HCT116 (cell line): Measurements from ENCODE around the gene ENOX1. TPM values are rescaled to one million over a fixed set of nuclear protein-coding genes. Genes with fewer than 3 reads are reported as not detected.

Experiments
- ATAC-seq: fragments of 200-7000 bp; cut with Tn5 transposase; 2 replicates; pipeline ENCODE4 v1.9.1; 2020; ENCODE audit warnings: mild to moderate bottlenecking, moderate library complexity
- BruUV-seq: library from RNA; stranded (reverse); fragments of 400-500 nt; replicated peaks from 2 replicates; lab custom pipeline; 2021; lab: Mats Ljungman, UMichigan
- CTCF ChIA-PET: fragments of 300-600 bp; sonication (Branson Sonifier 250); formaldehyde crosslinking; loops from one replicate; lab custom pipeline; 2021; ENCODE audit warnings: antibody characterized with exemption; lab: Charles Lee
- POLR2A ChIA-PET: fragments of 300-600, 350-600 bp; sonication (Branson Sonifier 250); formaldehyde crosslinking; loops from one replicate; lab custom pipeline; 2021; ENCODE audit warnings: antibody characterized with exemption; lab: Charles Lee
- RAD21 ChIA-PET, 2 experiments: fragments of 300-600 bp; sonication (Branson Sonifier 250); formaldehyde crosslinking; loops; one replicate each; lab custom pipeline; 2023; ENCODE audit warnings: low total read pairs in 2 of 2; ENCODE audit not compliant: uncharacterized antibody in 2 of 2, unreplicated experiment in 2 of 2, low non-redundant PET in 1 of 2; lab: Charles Lee
- DNase-seq: peaks from one replicate; pipeline ENCODE4 v3.0.0-alpha.2; 2010; ENCODE audit warnings: low read depth, low spot score
- H2AFZ ChIP-seq: fragments of 200-600 bp; shearing (Covaris generic), sonication (generic); 2 replicates; pipeline ENCODE4 v1.6.1; 2017; ENCODE audit warnings: low read depth, mixed run types, mixed read lengths, antibody characterized with exemption, low read length; ENCODE audit not compliant: poor library complexity, severe bottlenecking
- H3K27ac ChIP-seq: 2 replicates; pipeline ENCODE4 v1.5.1; 2012; ENCODE audit warnings: low read depth, low read length
- H3K27me3 ChIP-seq: fragments of 200-600 bp; sonication (generic); 2 replicates; pipeline ENCODE4 v1.6.1; 2016; ENCODE audit warnings: mixed run types, low read length, mixed read lengths; ENCODE audit not compliant: insufficient read depth
- H3K36me3 ChIP-seq, 2 experiments: fragments of 200-500 bp in 1 of 2; fragments of 200-600 bp in 1 of 2; sonication (Bioruptor generic) in 1 of 2; sonication (generic) in 1 of 2; 2 replicates each; pipeline versions ENCODE4 v1.5.1 to v1.6.1; 2014 to 2016; ENCODE audit warnings: low read length in 2 of 2, inconsistent platforms in 1 of 2, mixed read lengths in 1 of 2, mixed run types in 1 of 2; ENCODE audit not compliant: insufficient read depth in 2 of 2, control insufficient read depth in 1 of 2
- H3K4me1 ChIP-seq, 2 experiments: fragments of 200-600 bp in 1 of 2; sonication (generic) in 1 of 2; 2 replicates each; pipeline versions ENCODE4 v1.5.1 to v1.6.1; 2012 to 2017; ENCODE audit warnings: low read length in 2 of 2, inconsistent platforms in 1 of 2, mild to moderate bottlenecking in 1 of 2, mixed read lengths in 1 of 2, mixed run types in 1 of 2, moderate library complexity in 1 of 2; ENCODE audit not compliant: insufficient read depth in 2 of 2, control insufficient read depth in 1 of 2
- H3K4me2 ChIP-seq: fragments of 200-600 bp; sonication (generic); 2 replicates; pipeline ENCODE4 v1.6.1; 2017; ENCODE audit warnings: mixed run types, low read length, mixed read lengths
- H3K4me3 ChIP-seq, 2 experiments: fragments of 200-600 bp in 1 of 2; sonication (generic) in 1 of 2; replicated peaks in 1 of 2; 2 replicates each; pipeline ENCODE4 v1.5.1; 2011 to 2016; ENCODE audit warnings: low read length in 2 of 2, control low read depth in 1 of 2, low read depth in 1 of 2, mild to moderate bottlenecking in 1 of 2, mixed read lengths in 1 of 2, mixed run types in 1 of 2
- H3K79me2 ChIP-seq: fragments of 200-600 bp; sonication (generic); 2 replicates; pipeline ENCODE4 v1.6.1; 2017; ENCODE audit warnings: mild to moderate bottlenecking, mixed run types, low read length, moderate library complexity, mixed read lengths; ENCODE audit not compliant: insufficient read depth
- H3K9ac ChIP-seq: fragments of 200-600 bp; sonication (generic); 2 replicates; pipeline ENCODE4 v1.6.1; 2016; ENCODE audit warnings: low read length, mixed read lengths
- H3K9me2 ChIP-seq: fragments of 200-600 bp; sonication (generic), shearing (Covaris generic); 2 replicates; pipeline ENCODE4 v1.6.1; 2017; ENCODE audit warnings: mixed run types, mild to moderate bottlenecking, moderate library complexity; ENCODE audit not compliant: insufficient read depth
- H3K9me3 ChIP-seq, 2 experiments: fragments of 200-500 bp in 1 of 2; fragments of 200-600 bp in 1 of 2; sonication (Bioruptor generic) in 1 of 2; sonication (generic) in 1 of 2; 2 replicates each; pipeline ENCODE4 v1.6.1; 2014 to 2017; ENCODE audit warnings: low read length in 2 of 2, mixed read lengths in 2 of 2, inconsistent platforms in 1 of 2, low read depth in 1 of 2, mild to moderate bottlenecking in 1 of 2, mixed run types in 1 of 2, moderate library complexity in 1 of 2; ENCODE audit not compliant: control insufficient read depth in 1 of 2, insufficient read depth in 1 of 2
- H4K20me1 ChIP-seq: fragments of 200-600 bp; sonication (generic), shearing (Covaris generic); 2 replicates; pipeline ENCODE4 v1.6.1; 2017; ENCODE audit warnings: mixed run types, mild to moderate bottlenecking, moderate library complexity; ENCODE audit not compliant: insufficient read depth
- CBX3 ChIP-seq: IDR thresholded peaks from 2 replicates; pipeline ENCODE4 v1.6.1; 2012; ENCODE audit warnings: low read depth
- EGR1 ChIP-seq: IDR thresholded peaks from 2 replicates; pipeline ENCODE4 v1.6.1; 2012; ENCODE audit warnings: low read depth
- EZH2 ChIP-seq: fragments of 200-600 bp; sonication (generic); IDR thresholded peaks from 2 replicates; pipeline ENCODE4 v1.6.1; 2017; ENCODE audit warnings: antibody characterized with exemption, mixed run types
- EZH2phosphoT487 ChIP-seq: fragments of 200-600 bp; IDR thresholded peaks from 2 replicates; pipeline ENCODE4 v1.6.1; 2018; ENCODE audit warnings: antibody characterized with exemption, borderline replicate concordance
- JUND ChIP-seq: IDR thresholded peaks from 2 replicates; pipeline ENCODE4 v1.6.1; 2012
- POLR2A ChIP-seq: IDR thresholded peaks from 2 replicates; pipeline ENCODE4 v1.7.0; 2011; ENCODE audit warnings: borderline replicate concordance; ENCODE audit not compliant: insufficient read depth, insufficient read length; ENCODE audit errors: extremely low read depth
- YY1 ChIP-seq: IDR thresholded peaks from 2 replicates; pipeline ENCODE4 v1.6.1; 2011; ENCODE audit warnings: low read length, low read depth, moderate library complexity, mild to moderate bottlenecking; ENCODE audit not compliant: insufficient replicate concordance; ENCODE audit errors: extremely low read depth
- intact Hi-C: fragments of 100-400 bp; cut with micrococcal nuclease; formaldehyde crosslinking; loops from 2 replicates; pipeline ENCODE4 v1.10.0; 2022
- total RNA-seq: library from RNA; stranded (reverse); gene quantifications from one replicate; pipeline ENCODE4 v1.2.1, GENCODE V29; 2021; ENCODE audit not compliant: unreplicated experiment
- TF ChIP-seq, protein P1 (sequence below), 3 experiments: fragments of 200-600 bp in 1 of 3; sonication (generic) in 1 of 3; IDR thresholded peaks in 2 of 3; conservative IDR thresholded peaks in 1 of 3; 2 replicates each; pipeline ENCODE4 v1.5.1; 2012 to 2017; ENCODE audit warnings: low read depth in 2 of 3, low read length in 2 of 3, antibody characterized with exemption in 1 of 3, borderline replicate concordance in 1 of 3, control low read depth in 1 of 3, mild to moderate bottlenecking in 1 of 3, mixed read lengths in 1 of 3, mixed run types in 1 of 3, moderate library complexity in 1 of 3; ENCODE audit not compliant: insufficient read depth in 1 of 3
- TF ChIP-seq, protein P2 (sequence below): IDR thresholded peaks from 2 replicates; pipeline ENCODE4 v1.6.1; 2012
- TF ChIP-seq, protein P3 (sequence below): IDR thresholded peaks from 2 replicates; pipeline ENCODE4 v1.6.1; 2012

ENOX1 gene
- total RNA-seq, 1 experiment from 2014 or later: 4.5 TPM

DNA sequence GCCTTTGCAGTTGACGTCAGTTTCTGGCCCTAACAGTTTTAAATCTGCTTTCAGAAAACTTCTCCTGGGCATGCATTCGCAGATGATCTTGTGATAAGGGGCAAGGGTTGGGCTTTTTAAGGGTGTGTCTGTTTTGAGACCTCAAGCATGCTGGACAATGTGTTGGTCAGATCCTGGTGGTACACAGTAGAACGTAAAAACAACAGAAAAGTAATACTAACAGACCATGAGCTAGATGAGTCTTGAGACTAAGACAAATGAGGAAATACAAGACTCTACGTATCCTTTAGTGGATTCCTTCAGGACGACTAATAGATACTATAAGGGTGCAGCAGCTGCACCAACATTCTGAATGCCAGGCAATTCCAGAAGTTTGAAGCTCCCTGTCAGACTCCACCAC, 525.8 kb downstream of the ENOX1 start:
- Histone ChIP-seq H3K9me3 (no peaks in the 10 kb centered on the region), H3K79me2 (no peaks in the 10 kb centered on the region), H4K20me1 (no peaks in the 10 kb centered on the region), H2AFZ (no peak overlapping the region), H3K4me1 (no peaks in the 10 kb centered on the region), H3K27me3 (no peaks in the 10 kb centered on the region), H3K9ac (no peak overlapping the region), H3K36me3 (no peaks in the 10 kb centered on the region)
- no peak for ATAC-seq
- POLR2A ChIA-PET: no interaction called here
- RAD21 ChIA-PET: no interaction called here
- TF ChIP-seq YY1 (no peak), JUND (no peak), CBX3 (no peak), EGR1 (no peak), EZH2phosphoT487 (no peak), POLR2A (no peak), EZH2 (no peak)
- TF ChIP-seq, protein P1, sequence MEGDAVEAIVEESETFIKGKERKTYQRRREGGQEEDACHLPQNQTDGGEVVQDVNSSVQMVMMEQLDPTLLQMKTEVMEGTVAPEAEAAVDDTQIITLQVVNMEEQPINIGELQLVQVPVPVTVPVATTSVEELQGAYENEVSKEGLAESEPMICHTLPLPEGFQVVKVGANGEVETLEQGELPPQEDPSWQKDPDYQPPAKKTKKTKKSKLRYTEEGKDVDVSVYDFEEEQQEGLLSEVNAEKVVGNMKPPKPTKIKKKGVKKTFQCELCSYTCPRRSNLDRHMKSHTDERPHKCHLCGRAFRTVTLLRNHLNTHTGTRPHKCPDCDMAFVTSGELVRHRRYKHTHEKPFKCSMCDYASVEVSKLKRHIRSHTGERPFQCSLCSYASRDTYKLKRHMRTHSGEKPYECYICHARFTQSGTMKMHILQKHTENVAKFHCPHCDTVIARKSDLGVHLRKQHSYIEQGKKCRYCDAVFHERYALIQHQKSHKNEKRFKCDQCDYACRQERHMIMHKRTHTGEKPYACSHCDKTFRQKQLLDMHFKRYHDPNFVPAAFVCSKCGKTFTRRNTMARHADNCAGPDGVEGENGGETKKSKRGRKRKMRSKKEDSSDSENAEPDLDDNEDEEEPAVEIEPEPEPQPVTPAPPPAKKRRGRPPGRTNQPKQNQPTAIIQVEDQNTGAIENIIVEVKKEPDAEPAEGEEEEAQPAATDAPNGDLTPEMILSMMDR (IDR thresholded peaks at IDR 0.05 in 2 of 3, conservative IDR thresholded peaks at IDR 0.05 in 1 of 3; ENCODE audit: borderline replicate concordance in 1 of 3, insufficient read depth in 1 of 3, low read depth in 2 of 3, low read length in 2 of 3): no peak
- TF ChIP-seq, protein P2, sequence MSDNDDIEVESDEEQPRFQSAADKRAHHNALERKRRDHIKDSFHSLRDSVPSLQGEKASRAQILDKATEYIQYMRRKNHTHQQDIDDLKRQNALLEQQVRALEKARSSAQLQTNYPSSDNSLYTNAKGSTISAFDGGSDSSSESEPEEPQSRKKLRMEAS: no peak
- TF ChIP-seq, protein P3, sequence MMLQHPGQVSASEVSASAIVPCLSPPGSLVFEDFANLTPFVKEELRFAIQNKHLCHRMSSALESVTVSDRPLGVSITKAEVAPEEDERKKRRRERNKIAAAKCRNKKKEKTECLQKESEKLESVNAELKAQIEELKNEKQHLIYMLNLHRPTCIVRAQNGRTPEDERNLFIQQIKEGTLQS: no peak
- TF ChIP-seq, all 23 proteins: peak for 0
- DNase-seq: no peak
- CTCF ChIA-PET: no interaction called here
- no peak overlapping the region for H3K27ac ChIP-seq
- no peak overlapping the region for H3K4me3 ChIP-seq
- BruUV-seq: no TSS peak
- intact Hi-C loops: no loop called here
- H3K4me2 ChIP-seq: no peak overlapping the region
- no peaks in the 10 kb centered on the region for H3K9me2 ChIP-seq
